HEK293 (cell line): ENCODE results near the gene GPR17.

Source experiments
- CTCF ChIA-PET: fragments of 350-600 bp; formaldehyde crosslinking; extraction: SDS; loops from one replicate; lab custom pipeline; 2021; ENCODE audit warnings: antibody characterized with exemption; lab: Yijun Ruan, JAX
- POLR2A ChIA-PET: fragments of 300-600 bp; formaldehyde crosslinking; extraction: SDS; loops from one replicate; lab custom pipeline; 2020; ENCODE audit warnings: antibody characterized with exemption, inconsistent platforms; lab: Yijun Ruan, JAX
- H3K27ac ChIP-seq: fragments of 200-500 bp; sonication (Bioruptor generic); 2 replicates; pipeline ENCODE4 v1.5.1; 2014; ENCODE audit warnings: low read depth, low read length, control low read depth, inconsistent platforms; ENCODE audit errors: extremely low read depth
- H3K36me3 ChIP-seq, 2 experiments: fragments of 200-500 bp in 1 of 2; sonication (Bioruptor generic) in 1 of 2; 1 replicate in 1 of 2; 2 replicates in 1 of 2; pipeline ENCODE4 v1.5.1; 2014 to 2017; ENCODE audit warnings: inconsistent platforms in 2 of 2, low read length in 2 of 2; ENCODE audit not compliant: control insufficient read depth in 2 of 2, insufficient read depth in 1 of 2
- H3K4me1 ChIP-seq: fragments of 200-500 bp; sonication (Bioruptor generic); 2 replicates; pipeline ENCODE4 v1.5.1; 2014; ENCODE audit warnings: mild to moderate bottlenecking, low read length, inconsistent platforms; ENCODE audit not compliant: control insufficient read depth, insufficient read depth
- H3K4me3 ChIP-seq: 2 replicates; pipeline ENCODE4 v1.5.1; 2011; ENCODE audit warnings: low read depth, mild to moderate bottlenecking, control low read depth, low read length, moderate library complexity
- H3K9me3 ChIP-seq: fragments of 200-500 bp; sonication (Bioruptor generic); 2 replicates; pipeline ENCODE4 v1.5.1; 2014; ENCODE audit warnings: low read depth, low read length, inconsistent platforms; ENCODE audit not compliant: control insufficient read depth, insufficient read depth
- GLIS1 ChIP-seq: fragments of 450-650 bp; formaldehyde crosslinking; IDR thresholded peaks from 2 replicates; pipeline ENCODE4 v1.5.1; 2016; ENCODE audit warnings: missing biosample characterization, missing genetic modification characterization
- GLIS2 ChIP-seq: fragments of 450-650 bp; formaldehyde crosslinking; IDR thresholded peaks from 2 replicates; pipeline ENCODE4 v1.5.1; 2016; ENCODE audit warnings: missing biosample characterization, missing genetic modification characterization
- KLF10 ChIP-seq: fragments of 450-650 bp; IDR thresholded peaks from 2 replicates; pipeline ENCODE4 v1.5.1; 2018; ENCODE audit warnings: missing biosample characterization, mild to moderate bottlenecking, missing genetic modification characterization
- PRDM4 ChIP-seq: fragments of 450-650 bp; formaldehyde crosslinking; IDR thresholded peaks from 2 replicates; pipeline ENCODE4 v1.5.1; 2017; ENCODE audit warnings: missing biosample characterization, missing genetic modification characterization
- PRDM6 ChIP-seq: fragments of 450-650 bp; formaldehyde crosslinking; IDR thresholded peaks from 2 replicates; pipeline ENCODE4 v1.5.1; 2017; ENCODE audit warnings: missing biosample characterization, missing genetic modification characterization
- SCRT1 ChIP-seq: fragments of 450-650 bp; formaldehyde crosslinking; IDR thresholded peaks from 2 replicates; pipeline ENCODE4 v1.5.1; 2016; ENCODE audit warnings: missing biosample characterization, missing genetic modification characterization, borderline replicate concordance
- ZBTB10 ChIP-seq: fragments of 450-650 bp; formaldehyde crosslinking; IDR thresholded peaks from 2 replicates; pipeline ENCODE4 v1.5.1; 2016; ENCODE audit warnings: missing biosample characterization, missing genetic modification characterization
- ZBTB17 ChIP-seq: fragments of 450-650 bp; formaldehyde crosslinking; IDR thresholded peaks from 2 replicates; pipeline ENCODE4 v1.5.1; 2016; ENCODE audit warnings: missing biosample characterization, missing genetic modification characterization
- ZBTB48 ChIP-seq: fragments of 450-650 bp; formaldehyde crosslinking; IDR thresholded peaks from 2 replicates; pipeline ENCODE4 v1.5.1; 2016; ENCODE audit warnings: missing biosample characterization, missing genetic modification characterization
- ZBTB6 ChIP-seq: fragments of 450-650 bp; formaldehyde crosslinking; IDR thresholded peaks from 2 replicates; pipeline ENCODE4 v1.5.1; 2017; ENCODE audit warnings: missing biosample characterization, missing genetic modification characterization
- ZNF423 ChIP-seq: fragments of 450-650 bp; formaldehyde crosslinking; IDR thresholded peaks from 2 replicates; pipeline ENCODE4 v1.5.1; 2016; ENCODE audit warnings: missing biosample characterization, missing genetic modification characterization
- ZNF530 ChIP-seq: fragments of 450-650 bp; formaldehyde crosslinking; IDR thresholded peaks from 2 replicates; pipeline ENCODE4 v1.5.1; 2016; ENCODE audit warnings: low read depth, missing biosample characterization, missing genetic modification characterization
- ZNF585B ChIP-seq: fragments of 450-650 bp; formaldehyde crosslinking; IDR thresholded peaks from 2 replicates; pipeline ENCODE4 v1.5.1; 2016; ENCODE audit warnings: missing biosample characterization, missing genetic modification characterization
- ZNF660 ChIP-seq: fragments of 450-650 bp; IDR thresholded peaks from 2 replicates; pipeline ENCODE4 v1.5.1; 2018; ENCODE audit warnings: missing biosample characterization, mild to moderate bottlenecking, missing genetic modification characterization
- ZNF677 ChIP-seq: fragments of 450-650 bp; IDR thresholded peaks from 2 replicates; pipeline ENCODE4 v1.5.0; 2018; ENCODE audit warnings: missing biosample characterization, mild to moderate bottlenecking, missing genetic modification characterization, moderate library complexity
- ZNF704 ChIP-seq: fragments of 450-650 bp; formaldehyde crosslinking; IDR thresholded peaks from 2 replicates; pipeline ENCODE4 v1.5.1; 2016; ENCODE audit warnings: missing biosample characterization, missing genetic modification characterization
- ZNF747 ChIP-seq: fragments of 450-650 bp; formaldehyde crosslinking; IDR thresholded peaks from 2 replicates; pipeline ENCODE4 v1.5.1; 2016; ENCODE audit warnings: missing biosample characterization, missing genetic modification characterization
- ZNF777 ChIP-seq: fragments of 450-650 bp; formaldehyde crosslinking; IDR thresholded peaks from 2 replicates; pipeline ENCODE4 v1.5.1; 2017; ENCODE audit warnings: missing biosample characterization, missing genetic modification characterization, borderline replicate concordance
- ZNF792 ChIP-seq: fragments of 450-650 bp; formaldehyde crosslinking; IDR thresholded peaks from 2 replicates; pipeline ENCODE4 v1.5.1; 2016; ENCODE audit warnings: missing biosample characterization, missing genetic modification characterization

GPR17 gene

GRCh38 chr2:127652786-127653357, 6.9 kb downstream of the GPR17 start:
- no peak for TF ChIP-seq GLIS2 (tag by site-specific recombination)
- no peak for TF ChIP-seq ZNF747 (tag by site-specific recombination)
- TF ChIP-seq ZNF792, result no peak
- TF ChIP-seq SCRT1 (tag by site-specific recombination), result no peak
- TF ChIP-seq ZBTB10, result no peak
- no peak for TF ChIP-seq GLIS1 (tag by site-specific recombination)
- TF ChIP-seq ZBTB48 (tag by site-specific recombination), result no peak
- TF ChIP-seq ZNF423 (tag by site-specific recombination), result no peak
- no peak for TF ChIP-seq PRDM6
- TF ChIP-seq ZNF660 (tag by site-specific recombination), result no peak
- TF ChIP-seq ZBTB6 (tag by site-specific recombination), result no peak
- TF ChIP-seq ZNF530 (tag by site-specific recombination), result no peak
- TF ChIP-seq ZNF585B, result no peak
- no peak for TF ChIP-seq ZNF704 (tag by site-specific recombination)
- TF ChIP-seq ZBTB17 (tag by site-specific recombination), result no peak
- no peak for TF ChIP-seq PRDM4 (tag by site-specific recombination)
- no peak for TF ChIP-seq ZNF777 (tag by site-specific recombination)
- TF ChIP-seq KLF10, result no peak
- TF ChIP-seq ZNF677 (tag by site-specific recombination), result no peak
- Histone ChIP-seq H3K27ac (no peak overlapping the region), H3K9me3 (no peaks in the 10 kb centered on the region), H3K4me3 (no peak overlapping the region), H3K36me3 (no peaks in the 10 kb centered on the region), H3K4me1 (no peaks in the 10 kb centered on the region)
- CTCF ChIA-PET, result interaction anchor here (0.7 to 4.3 kb wide), 3 partner anchors 18 to 273 kb away, joined by 3 to 37 read pairs (median 4); no protein-coding TSS in a partner anchor
- POLR2A ChIA-PET, result no interaction called here
